ENCODE results near the gene UNC13D. TPM values are rescaled to one million over a fixed set of nuclear protein-coding genes. Genes with fewer than 3 reads are reported as not detected.
"Not testable (repeated sequence)": the region's sequence is repeated elsewhere in the genome, so short reads cannot be mapped to it uniquely, and the experiment has no call there.

Gene UNC13D
- total RNA-seq, 2 donors from 2014 or later: 20.5 to 31.0 TPM

GRCh38 chr17:75876190-75876937 is 32.2 kb upstream of the UNC13D start:
- ATAC-seq (peak; percentile 59), DNase-seq (peak; percentile 82 to 93)
- intact Hi-C loops (cut with DNase I, micrococcal nuclease): no loop called here

DNA sequence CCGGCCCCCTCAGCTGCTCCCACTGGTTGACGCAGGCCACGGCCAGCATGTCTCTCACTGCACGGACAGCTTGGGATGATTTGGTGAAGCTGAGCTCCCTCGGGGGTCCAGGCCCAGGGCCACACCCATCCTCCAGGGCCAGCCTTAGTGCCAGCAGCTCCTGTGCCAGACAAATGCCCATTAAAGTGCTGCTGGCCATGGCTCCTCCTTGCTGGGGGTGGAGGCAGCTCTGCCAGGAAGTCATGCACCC is 31.7 kb upstream of the UNC13D start:
- DNase-seq (peak in 1 of 2 donors; percentile 70), ATAC-seq (peak; percentile 63)
- intact Hi-C loops (cut with DNase I, micrococcal nuclease): no loop called here

- DNase-seq (no peak), ATAC-seq (no peak)
- intact Hi-C loops (cut with DNase I, micrococcal nuclease): no loop called here
Measured at GRCh38 chr17:75875182-75875939, 31.2 kb upstream of the UNC13D start.

GRCh38 chr17:75874323-75875181 is 30.3 kb upstream of the UNC13D start:
- no peak for ATAC-seq
- intact Hi-C loops (cut with DNase I, micrococcal nuclease): no loop called here
- DNase-seq: no peak

DNA sequence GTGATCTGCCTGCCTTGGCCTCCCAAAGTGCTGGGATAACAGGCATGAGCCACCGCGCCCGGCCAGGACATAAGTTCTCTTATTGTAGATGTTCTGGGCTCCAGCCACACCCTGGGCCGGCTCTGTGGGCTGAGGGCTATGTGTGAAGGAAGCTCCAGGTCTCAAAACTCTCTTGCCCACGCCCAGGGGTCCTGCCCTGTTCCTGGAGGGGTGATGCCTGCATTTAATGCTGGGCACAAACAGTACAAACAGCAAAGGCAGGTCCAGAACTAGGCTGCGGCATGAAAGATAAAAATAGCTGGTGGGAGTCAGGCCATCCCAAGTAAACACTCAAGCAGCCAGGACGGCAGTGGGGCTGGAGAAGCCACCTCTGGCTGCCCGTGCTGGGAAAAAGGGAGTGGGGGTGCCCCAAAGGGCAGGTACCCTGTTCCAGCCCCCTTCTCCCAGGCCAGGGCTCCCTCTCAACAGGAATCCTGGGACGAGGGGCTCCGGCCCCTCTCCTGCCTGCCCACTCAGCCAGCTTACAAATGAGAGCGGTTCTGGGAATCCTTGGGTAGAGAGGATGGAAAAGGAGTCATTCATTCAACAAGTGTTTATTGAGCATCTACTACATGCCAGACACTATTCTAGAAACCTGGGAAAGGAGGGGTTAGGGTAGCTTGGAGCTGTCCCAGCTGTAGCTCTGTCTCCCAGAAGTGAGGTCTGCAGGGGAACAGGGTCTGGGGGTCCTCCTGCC is 29.6 kb upstream of the UNC13D start:
- DNase-seq (no peak), ATAC-seq (no peak)
- intact Hi-C loops (cut with DNase I, micrococcal nuclease): no loop called here

GRCh38 chr17:75872434-75873351 is 28.5 kb upstream of the UNC13D start:
- peak; percentile 77 to 88 for DNase-seq
- peak; percentile 41 for ATAC-seq
- intact Hi-C loops (cut with DNase I, micrococcal nuclease): no loop called here

DNA sequence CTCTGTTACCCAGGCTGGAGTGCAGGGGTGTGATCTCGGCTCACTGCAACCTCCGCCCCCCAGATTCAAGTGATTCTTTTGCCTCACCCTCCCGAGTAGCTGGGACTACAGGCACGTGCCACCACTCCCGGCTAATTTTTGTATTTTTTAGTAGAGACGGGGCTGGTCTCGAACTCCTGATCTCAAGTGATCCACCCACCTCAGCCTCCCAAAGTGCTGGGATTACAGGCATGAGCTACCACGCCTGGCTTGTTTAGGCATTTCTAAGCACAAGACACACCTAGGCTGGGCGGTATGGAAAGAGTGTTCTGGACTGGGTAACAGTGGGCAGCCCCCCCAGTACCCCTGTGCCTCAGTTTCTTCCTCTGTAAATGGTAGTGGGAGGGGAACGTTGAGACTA is 26.0 kb upstream of the UNC13D start:
- DNase-seq; ATAC-seq; intact Hi-C loops (cut with DNase I, micrococcal nuclease): not testable (repeated sequence)

DNA sequence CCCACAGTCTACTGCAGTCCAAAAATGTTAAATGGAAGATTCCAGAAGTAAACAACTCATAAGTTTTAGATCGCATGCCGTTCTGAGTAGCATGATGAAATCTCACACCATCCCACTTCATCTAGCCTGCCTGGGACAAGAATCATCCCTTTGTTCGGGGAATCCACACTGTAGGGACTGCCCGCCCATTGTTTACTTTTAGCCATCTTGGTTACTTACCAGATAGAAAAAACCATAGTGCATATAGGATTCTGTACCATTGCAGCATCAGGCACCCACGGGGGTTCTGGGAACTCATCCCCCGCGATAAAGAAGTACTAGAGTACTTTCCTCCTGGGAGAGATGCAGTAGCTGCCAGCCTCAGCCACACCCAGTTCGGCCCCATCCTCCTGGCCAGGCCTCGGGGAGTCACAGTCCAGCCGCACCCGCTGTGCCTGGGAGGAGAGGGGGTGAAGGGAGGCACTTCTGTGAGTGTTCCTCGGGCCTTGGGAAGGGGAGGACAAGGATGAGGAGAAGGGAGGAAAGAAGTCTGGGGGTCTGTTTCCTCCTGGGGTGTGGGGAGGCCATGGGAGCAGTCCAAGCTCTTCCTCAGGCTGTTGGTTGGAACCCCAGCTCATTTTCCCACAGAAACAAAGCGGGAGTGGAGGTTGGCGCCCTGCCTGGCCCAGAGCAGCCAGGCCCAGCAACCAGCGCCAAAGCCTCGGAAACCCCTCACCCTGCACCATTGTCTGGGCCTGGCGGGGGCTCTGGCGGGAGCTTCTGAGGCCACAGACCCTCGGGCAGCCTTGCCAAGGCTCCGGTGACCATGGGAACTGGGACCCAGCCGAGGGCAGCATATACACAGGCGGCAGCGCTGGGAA is 25.3 kb upstream of the UNC13D start:
- intact Hi-C loops (cut with DNase I, micrococcal nuclease): no loop called here
- DNase-seq (peak; percentile 75 to 81), ATAC-seq (peak; percentile 76)

DNA sequence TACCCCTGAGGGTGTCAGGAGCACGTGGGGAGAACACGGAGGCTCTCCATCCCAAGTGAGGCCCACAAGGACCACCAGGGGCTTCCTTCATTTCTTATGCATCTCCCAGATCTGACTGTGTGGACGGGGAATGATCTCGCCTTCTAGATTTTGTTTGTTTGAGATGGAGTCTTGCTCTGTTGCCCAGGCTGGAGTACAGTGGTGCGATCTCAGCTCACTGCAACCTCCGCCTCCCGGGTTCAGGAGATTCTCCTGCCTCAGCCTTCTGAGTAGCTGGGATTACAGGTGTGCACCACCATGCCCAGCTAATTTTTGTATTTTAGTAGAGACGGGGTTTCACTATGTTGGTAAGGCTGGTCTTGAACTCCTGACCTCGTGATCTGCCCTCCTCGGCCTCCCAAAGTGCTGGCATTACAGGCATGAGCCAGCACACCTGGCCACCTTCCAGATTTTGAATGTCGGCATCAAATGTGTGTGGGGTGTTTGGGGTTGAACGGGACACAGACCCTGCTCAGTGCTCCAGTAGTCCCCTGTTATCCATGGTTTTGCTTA is 24.6 kb upstream of the UNC13D start:
- DNase-seq; ATAC-seq; intact Hi-C loops (cut with DNase I, micrococcal nuclease): not testable (repeated sequence)

DNA sequence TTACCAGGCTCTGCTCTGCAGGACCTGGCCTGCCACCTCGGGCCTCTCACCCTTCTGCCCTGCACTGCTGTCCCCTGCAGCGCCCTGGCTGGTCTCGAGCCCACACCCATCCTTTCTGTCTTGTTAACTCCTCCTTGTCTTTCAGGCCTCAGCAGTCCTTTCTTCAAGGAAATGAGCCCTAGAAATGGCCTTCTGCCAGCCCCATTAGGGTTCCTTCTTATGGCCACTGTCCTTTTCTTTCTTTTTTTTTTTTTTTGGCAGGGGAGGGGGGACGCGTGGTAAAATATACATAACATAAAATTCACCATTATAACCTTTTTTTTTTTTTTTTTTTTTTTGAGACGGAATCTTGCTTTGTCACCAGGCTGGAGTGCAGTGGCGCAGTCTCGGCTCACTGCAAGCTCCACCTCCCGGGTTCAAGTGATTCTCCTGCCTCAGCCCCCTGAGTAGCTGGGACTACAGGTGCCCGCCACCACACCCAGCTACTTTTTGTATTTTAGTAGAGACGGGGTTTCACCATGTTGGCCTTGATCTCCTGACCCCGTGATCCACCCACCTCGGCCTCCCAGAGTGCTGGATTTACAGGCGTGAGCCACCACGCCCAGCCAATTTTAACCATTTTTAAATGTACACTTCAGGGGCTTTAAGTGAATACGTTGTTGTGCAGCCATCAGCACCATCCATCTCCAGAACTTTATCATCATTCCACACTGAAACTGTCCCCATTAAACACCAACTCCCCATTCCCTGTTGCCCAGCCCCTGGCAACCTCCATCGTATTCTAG is 21.4 kb upstream of the UNC13D start:
- intact Hi-C loops (cut with DNase I, micrococcal nuclease); DNase-seq: not testable (repeated sequence)
- ATAC-seq: peak; percentile 6

GRCh38 chr17:75864887-75865286 is 20.7 kb upstream of the UNC13D start:
- DNase-seq; intact Hi-C loops (cut with DNase I, micrococcal nuclease); ATAC-seq: not testable (repeated sequence)

GRCh38 chr17:75864448-75864871 is 20.3 kb upstream of the UNC13D start:
- intact Hi-C loops (cut with DNase I, micrococcal nuclease): no loop called here
- DNase-seq: peak; percentile 46 to 72
- peak; percentile 12 for ATAC-seq

GRCh38 chr17:75861927-75862317 is 17.7 kb upstream of the UNC13D start:
- ATAC-seq: no peak
- DNase-seq: no peak
- intact Hi-C loops (cut with DNase I, micrococcal nuclease): no loop called here

GRCh38 chr17:75859358-75859757 is 15.2 kb upstream of the UNC13D start:
- DNase-seq; ATAC-seq; intact Hi-C loops (cut with DNase I, micrococcal nuclease): not testable (repeated sequence)

DNA sequence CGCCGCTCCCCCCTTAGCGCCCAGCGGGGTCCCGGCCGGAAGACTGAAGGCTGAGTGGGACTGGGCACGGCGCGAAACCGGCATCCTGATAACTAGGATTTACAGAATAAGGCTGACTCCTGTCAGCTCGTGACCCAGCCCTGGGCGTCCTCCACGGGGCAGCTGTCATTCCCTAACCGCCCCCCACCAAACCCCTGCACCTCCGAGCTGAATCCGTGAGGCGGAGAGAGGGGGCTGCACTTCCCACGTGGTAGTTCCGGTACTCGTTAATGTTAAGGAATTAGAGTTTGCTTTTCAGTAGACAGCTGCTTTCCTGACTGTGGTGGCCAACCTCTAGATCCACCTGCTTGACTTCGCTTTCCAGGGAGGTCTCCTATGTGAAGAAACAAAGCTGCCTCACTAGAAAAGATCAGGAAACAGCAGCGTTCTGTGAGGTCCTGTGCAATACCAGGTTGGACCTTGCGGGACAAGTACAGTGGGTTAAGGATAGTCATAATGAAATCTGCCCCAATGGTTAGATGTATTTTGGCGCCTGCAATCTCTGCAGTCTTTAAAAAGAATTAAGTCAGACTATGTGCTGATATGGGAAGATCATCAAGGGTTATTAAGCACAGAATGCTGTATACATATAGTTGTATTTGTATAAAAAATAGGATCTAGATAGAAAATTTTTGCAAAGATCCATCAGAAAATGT is 12.0 kb upstream of the UNC13D start:
- ATAC-seq: peak; percentile 30
- intact Hi-C loops (cut with DNase I, micrococcal nuclease): no loop called here
- DNase-seq: peak in 1 of 2 donors; percentile 45
